Stomach (tissue), 4 donors: ENCODE data around the gene SH3RF2.

Experiments used
- EP300 ChIP-seq: sonication (generic); formaldehyde crosslinking; IDR thresholded peaks from one replicate; pipeline ENCODE4 v1.6.1; 2017; ENCODE audit warnings: antibody characterized with exemption
- POLR2A ChIP-seq, 4 donors: fragments of 450-650 bp; IDR thresholded peaks; one replicate each; pipeline ENCODE4 v1.6.1; 2016; ENCODE audit warnings: antibody characterized with exemption in 4 of 4, control low read depth in 2 of 4, mild to moderate bottlenecking in 1 of 4, moderate library complexity in 1 of 4
- POLR2AphosphoS5 ChIP-seq, 3 donors: sonication (generic); formaldehyde crosslinking; IDR thresholded peaks; one replicate each; pipeline ENCODE4 v1.6.1; 2016; ENCODE audit warnings: antibody characterized with exemption in 3 of 3
- TF ChIP-seq, protein P1 (sequence below), 7 experiments: fragments of 450-650 bp in 4 of 7; fragments of 200-600 bp in 3 of 7; sonication (generic) in 3 of 7; IDR thresholded peaks; one replicate each; pipeline ENCODE4 v1.5.1; 2016 to 2019; ENCODE audit warnings: antibody characterized with exemption in 7 of 7, control low read depth in 2 of 7, mild to moderate bottlenecking in 1 of 7

DNA sequence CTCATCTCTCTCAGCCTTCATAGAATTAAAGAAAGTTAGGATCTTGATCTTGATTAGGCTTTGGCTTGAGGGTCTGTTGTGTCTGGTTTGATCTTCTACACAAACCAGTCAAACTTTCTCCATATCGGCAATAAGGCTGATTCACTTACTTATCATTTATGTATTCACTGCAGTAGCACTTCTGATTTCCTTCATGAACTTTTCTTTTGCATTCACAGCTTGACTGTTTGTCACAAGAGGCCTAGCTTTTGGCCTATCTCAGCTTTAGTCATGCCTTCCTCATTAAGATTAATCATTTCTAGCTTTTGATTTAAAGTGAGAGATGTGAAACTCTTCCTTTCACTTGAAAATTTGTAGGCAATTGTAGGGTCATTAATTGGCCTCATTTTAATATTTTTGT, 62.8 kb downstream of the SH3RF2 start:
- TF ChIP-seq, protein P1, sequence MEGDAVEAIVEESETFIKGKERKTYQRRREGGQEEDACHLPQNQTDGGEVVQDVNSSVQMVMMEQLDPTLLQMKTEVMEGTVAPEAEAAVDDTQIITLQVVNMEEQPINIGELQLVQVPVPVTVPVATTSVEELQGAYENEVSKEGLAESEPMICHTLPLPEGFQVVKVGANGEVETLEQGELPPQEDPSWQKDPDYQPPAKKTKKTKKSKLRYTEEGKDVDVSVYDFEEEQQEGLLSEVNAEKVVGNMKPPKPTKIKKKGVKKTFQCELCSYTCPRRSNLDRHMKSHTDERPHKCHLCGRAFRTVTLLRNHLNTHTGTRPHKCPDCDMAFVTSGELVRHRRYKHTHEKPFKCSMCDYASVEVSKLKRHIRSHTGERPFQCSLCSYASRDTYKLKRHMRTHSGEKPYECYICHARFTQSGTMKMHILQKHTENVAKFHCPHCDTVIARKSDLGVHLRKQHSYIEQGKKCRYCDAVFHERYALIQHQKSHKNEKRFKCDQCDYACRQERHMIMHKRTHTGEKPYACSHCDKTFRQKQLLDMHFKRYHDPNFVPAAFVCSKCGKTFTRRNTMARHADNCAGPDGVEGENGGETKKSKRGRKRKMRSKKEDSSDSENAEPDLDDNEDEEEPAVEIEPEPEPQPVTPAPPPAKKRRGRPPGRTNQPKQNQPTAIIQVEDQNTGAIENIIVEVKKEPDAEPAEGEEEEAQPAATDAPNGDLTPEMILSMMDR (IDR thresholded peaks at IDR 0.05): no peak
- TF ChIP-seq POLR2A (IDR thresholded peaks at IDR 0.05) (no peak), POLR2AphosphoS5 (IDR thresholded peaks at IDR 0.05) (no peak), EP300 (no peak)
